SK-N-MC (cell line): ENCODE results near the gene DDX6.
"Not testable (repeated sequence)": the region's sequence is repeated elsewhere in the genome, so short reads cannot be mapped to it uniquely, and the experiment has no call there.

Experiments
- DNase-seq: peaks from one replicate; pipeline ENCODE4 v3.0.0-alpha.2; 2011; ENCODE audit warnings: low read depth, low spot score
- H3K27ac ChIP-seq: fragments of 200-600 bp; sonication (generic); 2 replicates; pipeline ENCODE4 v1.5.1; 2016; ENCODE audit warnings: mixed run types
- H3K36me3 ChIP-seq: fragments of 200-600 bp; sonication (generic); 2 replicates; pipeline ENCODE4 v1.6.1; 2017; ENCODE audit warnings: antibody characterized with exemption, low read length, mixed read lengths; ENCODE audit not compliant: insufficient read depth
- H3K4me3 ChIP-seq: fragments of 200-600 bp; sonication (generic); 2 replicates; pipeline ENCODE4 v1.5.1; 2016
- H3K9ac ChIP-seq: fragments of 200-600 bp; sonication (generic); 2 replicates; pipeline ENCODE4 v1.8.0; 2017; ENCODE audit warnings: mixed run types, mixed read lengths; ENCODE audit not compliant: insufficient read length
- H3K9me3 ChIP-seq: fragments of 200-600 bp; sonication (generic); 2 replicates; pipeline ENCODE4 v1.6.1; 2017; ENCODE audit warnings: low read depth, mild to moderate bottlenecking, antibody characterized with exemption, low read length, moderate library complexity, mixed read lengths
- EZH2 ChIP-seq: fragments of 200-600 bp; sonication (generic); IDR thresholded peaks from one replicate; pipeline ENCODE4 v1.6.1; 2017; ENCODE audit warnings: antibody characterized with exemption
- FOXP2 ChIP-seq: optimal IDR thresholded peaks from 2 replicates; pipeline ENCODE3; 2011; ENCODE audit warnings: mild to moderate bottlenecking, moderate library complexity; ENCODE audit not compliant: insufficient read depth; ENCODE audit errors: extremely low read length, control extremely low read depth
- POLR2AphosphoS5 ChIP-seq: IDR thresholded peaks from 2 replicates; pipeline ENCODE4 v1.6.1; 2012; ENCODE audit warnings: mild to moderate bottlenecking, low read depth, low read length, borderline replicate concordance

Gene DDX6

DNA sequence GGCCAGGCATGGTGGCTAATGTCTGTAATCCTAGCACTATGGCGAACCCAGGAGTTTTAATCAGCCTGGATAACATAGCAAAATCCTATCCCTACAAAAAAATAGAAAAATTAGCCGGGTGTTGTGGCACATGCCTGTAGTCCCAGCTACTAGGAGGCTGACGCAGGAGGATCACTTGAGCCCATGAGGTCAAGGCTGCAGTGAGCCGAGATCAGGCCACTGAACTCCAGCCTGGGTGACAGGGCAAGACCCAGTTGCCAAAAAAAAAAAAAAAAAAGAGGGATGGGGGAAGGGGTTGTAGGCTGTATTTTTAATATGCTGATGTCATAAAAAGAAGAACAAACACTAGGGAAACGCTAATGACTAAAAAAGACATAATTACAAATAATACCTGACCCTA, 12.1 kb downstream of the DDX6 start:
- TF ChIP-seq FOXP2 (no peak), POLR2AphosphoS5 (no peak), EZH2 (no peak)
- no peak for DNase-seq
- peaks cover 95% of the 10 kb centered on the region for H3K36me3 ChIP-seq
- H3K9ac ChIP-seq: no peak overlapping the region
- no peaks in the 10 kb centered on the region for H3K9me3 ChIP-seq
- no peak overlapping the region for H3K4me3 ChIP-seq
- no peak overlapping the region for H3K27ac ChIP-seq

GRCh38 chr11:118774032-118774431, 16.9 kb downstream of the DDX6 start:
- H3K27ac ChIP-seq: no peak overlapping the region
- H3K9me3 ChIP-seq: no peaks in the 10 kb centered on the region
- no peak for DNase-seq
- H3K36me3 ChIP-seq: peaks cover 94% of the 10 kb centered on the region
- no peak overlapping the region for H3K9ac ChIP-seq
- no peak for TF ChIP-seq FOXP2
- no peak for TF ChIP-seq EZH2
- TF ChIP-seq POLR2AphosphoS5: no peak
- no peak overlapping the region for H3K4me3 ChIP-seq

DNA sequence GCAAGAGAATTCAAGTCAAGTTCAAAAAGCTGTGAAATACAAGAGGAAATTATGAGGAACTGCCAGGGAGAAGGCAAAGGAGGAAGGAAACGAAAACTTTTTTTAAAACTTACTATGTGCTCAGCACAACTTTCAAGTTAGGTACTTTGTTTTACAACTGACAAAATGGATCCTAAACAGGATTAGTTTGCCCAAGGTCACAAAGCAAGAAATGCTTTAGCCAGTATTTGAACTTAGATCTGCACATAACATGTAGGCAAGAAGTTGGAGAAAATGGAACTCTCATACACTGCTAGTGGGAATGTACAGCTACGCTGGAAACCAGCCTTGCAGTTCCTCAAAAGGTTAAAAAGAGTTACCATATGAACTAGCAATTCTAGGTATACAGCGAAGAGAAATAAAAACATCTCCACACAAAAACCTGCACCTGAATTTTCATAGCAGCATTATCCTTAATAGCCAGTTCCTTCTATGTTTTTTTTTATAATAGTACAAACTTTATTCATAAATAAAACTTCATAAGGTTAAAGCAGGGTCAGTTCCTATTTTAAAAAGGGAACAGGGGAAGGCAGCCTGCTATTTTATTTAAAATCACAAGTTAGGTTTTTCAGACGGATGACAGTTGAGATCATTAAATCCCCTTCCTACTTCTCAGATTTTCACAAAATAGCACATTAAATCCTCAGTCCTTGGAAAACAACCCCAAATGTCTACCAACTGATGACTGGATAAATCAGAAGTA, 19.2 kb downstream of the DDX6 start:
- Histone ChIP-seq H3K9me3 (no peaks in the 10 kb centered on the region), H3K27ac (no peak overlapping the region), H3K36me3 (peaks cover 93% of the 10 kb centered on the region), H3K4me3 (no peak overlapping the region), H3K9ac (no peak overlapping the region)
- TF ChIP-seq EZH2 (no peak), POLR2AphosphoS5 (no peak), FOXP2 (no peak)
- DNase-seq: no peak

GRCh38 chr11:118768690-118769089, 22.3 kb downstream of the DDX6 start:
- Histone ChIP-seq H3K27ac (0 out of 2 replicates have a peak overlapping the region, but pooled peaks have one; percentile 8), H3K9ac (no peak overlapping the region), H3K9me3 (no peaks in the 10 kb centered on the region), H3K36me3 (peaks cover 86% of the 10 kb centered on the region), H3K4me3 (no peak overlapping the region)
- no peak for TF ChIP-seq EZH2
- no peak for TF ChIP-seq FOXP2
- TF ChIP-seq POLR2AphosphoS5: no peak
- no peak for DNase-seq

DNA sequence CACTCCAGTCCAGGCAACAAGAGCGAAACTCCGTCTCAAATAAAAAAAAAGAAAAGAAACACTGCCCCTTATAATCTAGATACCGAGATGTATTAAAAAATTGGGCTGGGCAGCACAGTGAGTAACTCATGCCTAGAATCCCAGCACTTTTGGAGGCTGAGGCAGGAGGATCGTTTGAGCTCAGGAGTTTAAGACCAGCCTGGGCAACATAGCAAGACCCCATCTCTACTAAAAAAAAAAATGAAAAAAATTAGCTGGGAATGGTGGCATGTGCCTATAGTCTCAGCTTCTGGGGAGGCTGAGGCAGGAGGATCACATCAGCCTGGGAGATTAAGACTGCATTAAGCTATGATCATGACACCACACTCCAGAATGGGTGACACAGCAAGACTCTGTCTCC, 24.9 kb downstream of the DDX6 start:
- Histone ChIP-seq H3K9ac (no peak overlapping the region), H3K4me3 (no peak overlapping the region), H3K27ac (no peak overlapping the region), H3K36me3 (peaks cover 82% of the 10 kb centered on the region), H3K9me3 (no peaks in the 10 kb centered on the region)
- DNase-seq: no peak
- no peak for TF ChIP-seq POLR2AphosphoS5
- no peak for TF ChIP-seq EZH2

DNA sequence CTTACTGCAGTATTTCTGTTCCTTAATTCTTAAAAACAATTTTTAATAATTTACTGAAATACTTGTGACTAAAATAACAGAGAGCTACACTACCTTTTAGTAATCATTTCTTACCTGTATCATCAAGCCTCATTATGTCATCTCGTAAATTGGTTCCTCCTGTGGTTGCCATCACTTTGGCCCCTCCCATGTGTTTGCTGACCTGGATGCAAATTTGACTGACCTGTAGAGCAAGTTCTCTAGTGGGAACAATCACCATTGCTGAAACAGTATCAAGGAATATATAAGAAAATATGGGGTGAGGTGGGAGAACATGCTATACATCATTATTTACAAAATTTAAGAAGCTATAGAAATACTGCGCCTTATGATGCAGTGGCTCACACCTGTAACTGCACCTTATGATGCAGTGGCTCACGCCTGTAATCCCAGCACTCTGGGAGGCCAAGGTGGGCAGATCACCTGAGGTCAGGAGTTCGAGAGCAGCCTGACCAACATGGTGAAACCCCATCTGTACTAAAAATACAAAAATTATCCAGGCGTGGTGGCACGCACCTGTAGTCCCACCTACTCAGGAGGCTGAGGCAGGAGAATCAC, 25.8 kb downstream of the DDX6 start:
- H3K9me3 ChIP-seq, H3K4me3 ChIP-seq, H3K27ac ChIP-seq, H3K9ac ChIP-seq, DNase-seq: not testable (repeated sequence)
- H3K36me3 ChIP-seq: peaks cover 83% of the 10 kb centered on the region

DNA sequence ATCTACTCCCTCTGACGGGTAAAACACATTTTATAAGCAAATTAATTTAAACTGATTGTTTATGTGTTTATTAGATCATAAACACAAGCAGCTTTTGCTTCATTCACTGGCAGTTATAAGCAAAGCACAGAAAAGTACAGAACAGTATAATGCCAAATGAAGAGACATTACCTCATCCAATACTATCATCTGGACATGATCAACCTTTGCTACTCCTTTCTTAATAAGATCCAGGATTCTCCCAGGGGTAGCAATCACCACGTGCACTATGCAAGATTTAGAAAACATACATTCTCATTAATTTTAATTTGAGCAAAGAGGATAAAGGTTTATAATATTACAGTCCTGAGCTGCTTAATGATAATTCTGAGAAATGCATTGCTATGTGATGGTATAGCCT, 27.9 kb downstream of the DDX6 start:
- Histone ChIP-seq H3K4me3 (no peak overlapping the region), H3K9me3 (no peaks in the 10 kb centered on the region), H3K36me3 (peaks cover 87% of the 10 kb centered on the region), H3K27ac (no peak overlapping the region), H3K9ac (no peak overlapping the region)
- TF ChIP-seq EZH2: no peak
- no peak for TF ChIP-seq FOXP2
- TF ChIP-seq POLR2AphosphoS5: no peak
- DNase-seq: no peak

GRCh38 chr11:118761981-118762380, 29.0 kb downstream of the DDX6 start:
- not testable (repeated sequence) for H3K4me3 ChIP-seq, H3K9me3 ChIP-seq, H3K9ac ChIP-seq, H3K27ac ChIP-seq, DNase-seq
- peaks cover 85% of the 10 kb centered on the region for H3K36me3 ChIP-seq

GRCh38 chr11:118757876-118758399, 33.0 kb downstream of the DDX6 start:
- no peaks in the 10 kb centered on the region for H3K9me3 ChIP-seq
- no peak overlapping the region for H3K27ac ChIP-seq
- DNase-seq: no peak
- H3K36me3 ChIP-seq: peaks cover 94% of the 10 kb centered on the region
- H3K9ac ChIP-seq: no peak overlapping the region
- no peak overlapping the region for H3K4me3 ChIP-seq
- TF ChIP-seq EZH2 (no peak), FOXP2 (no peak), POLR2AphosphoS5 (no peak)
